Body of pancreas (tissue), 4 donors: ENCODE results near the gene KNSTRN.

Experiments used
- POLR2A ChIP-seq, 3 donors: fragments of 450-650 bp; IDR thresholded peaks; one replicate each; pipeline ENCODE4 v1.6.1; 2016; ENCODE audit warnings: antibody characterized with exemption in 3 of 3, mild to moderate bottlenecking in 2 of 3
- TF ChIP-seq, protein P1 (sequence below), 7 experiments: fragments of 450-650 bp in 4 of 7; fragments of 200-600 bp in 3 of 7; sonication (generic) in 3 of 7; IDR thresholded peaks; one replicate each; pipeline ENCODE4 v1.5.1; 2016 to 2019; ENCODE audit warnings: antibody characterized with exemption in 7 of 7

DNA sequence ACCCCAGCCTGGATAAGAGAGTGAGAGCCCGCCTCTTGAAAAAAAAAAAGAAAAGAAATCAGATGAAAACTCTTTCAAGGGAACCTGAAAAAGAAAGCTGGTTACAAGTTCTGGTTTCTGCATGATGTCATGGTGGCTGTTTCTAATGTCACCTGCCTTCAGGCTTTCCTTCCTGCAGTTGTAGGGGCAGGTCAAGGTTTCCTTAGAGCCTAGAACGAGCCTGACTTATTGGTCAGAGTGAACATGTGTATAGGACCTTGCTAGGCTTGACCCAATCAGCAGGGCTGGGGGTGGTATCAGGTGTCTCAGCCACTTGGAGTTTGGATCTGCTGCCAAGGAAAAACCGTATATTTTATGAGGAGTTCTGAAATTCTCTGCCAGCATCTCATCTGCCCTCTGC lies 26.8 kb downstream of the KNSTRN start:
- TF ChIP-seq, protein P1, sequence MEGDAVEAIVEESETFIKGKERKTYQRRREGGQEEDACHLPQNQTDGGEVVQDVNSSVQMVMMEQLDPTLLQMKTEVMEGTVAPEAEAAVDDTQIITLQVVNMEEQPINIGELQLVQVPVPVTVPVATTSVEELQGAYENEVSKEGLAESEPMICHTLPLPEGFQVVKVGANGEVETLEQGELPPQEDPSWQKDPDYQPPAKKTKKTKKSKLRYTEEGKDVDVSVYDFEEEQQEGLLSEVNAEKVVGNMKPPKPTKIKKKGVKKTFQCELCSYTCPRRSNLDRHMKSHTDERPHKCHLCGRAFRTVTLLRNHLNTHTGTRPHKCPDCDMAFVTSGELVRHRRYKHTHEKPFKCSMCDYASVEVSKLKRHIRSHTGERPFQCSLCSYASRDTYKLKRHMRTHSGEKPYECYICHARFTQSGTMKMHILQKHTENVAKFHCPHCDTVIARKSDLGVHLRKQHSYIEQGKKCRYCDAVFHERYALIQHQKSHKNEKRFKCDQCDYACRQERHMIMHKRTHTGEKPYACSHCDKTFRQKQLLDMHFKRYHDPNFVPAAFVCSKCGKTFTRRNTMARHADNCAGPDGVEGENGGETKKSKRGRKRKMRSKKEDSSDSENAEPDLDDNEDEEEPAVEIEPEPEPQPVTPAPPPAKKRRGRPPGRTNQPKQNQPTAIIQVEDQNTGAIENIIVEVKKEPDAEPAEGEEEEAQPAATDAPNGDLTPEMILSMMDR (IDR thresholded peaks at IDR 0.05), result no peak
- no peak for TF ChIP-seq POLR2A (IDR thresholded peaks at IDR 0.05)
